Lung (tissue), 12 donors: Measurements from ENCODE around the gene SESN1. TPM values are rescaled to one million over a fixed set of nuclear protein-coding genes. Genes with fewer than 3 reads are reported as not detected.

Experiments used
- ATAC-seq: fragments of 200-7000 bp; cut with Tn5 transposase; one replicate; pipeline ENCODE4 v1.9.1; 2020; ENCODE audit warnings: moderate number of reproducible peaks; ENCODE audit not compliant: insufficient read depth, low FRiP score
- DNase-seq, 3 donors: peaks; one replicate each; pipeline ENCODE4 v3.0.0-alpha.2; 2013 to 2017
- H3K27ac ChIP-seq, 2 donors: one replicate each; pipeline ENCODE4 v1.5.1; 2013; ENCODE audit warnings: mild to moderate bottlenecking in 2 of 2, moderate library complexity in 2 of 2, control low read depth in 1 of 2, inconsistent platforms in 1 of 2, low read depth in 1 of 2, low read length in 1 of 2
- H3K27me3 ChIP-seq, 3 donors: one replicate each; pipeline ENCODE4 v1.5.1; 2013; ENCODE audit warnings: low read length in 2 of 3; ENCODE audit not compliant: control insufficient read depth in 3 of 3, insufficient read depth in 3 of 3
- H3K36me3 ChIP-seq, 4 donors: one replicate each; pipeline ENCODE4 v1.5.1; 2013; ENCODE audit warnings: low read length in 4 of 4, mild to moderate bottlenecking in 1 of 4, moderate library complexity in 1 of 4; ENCODE audit not compliant: control insufficient read depth in 4 of 4, insufficient read depth in 4 of 4
- H3K4me1 ChIP-seq, 5 donors: one replicate each; pipeline ENCODE4 v1.5.1; 2013; ENCODE audit warnings: low read length in 5 of 5, mild to moderate bottlenecking in 2 of 5, moderate library complexity in 1 of 5; ENCODE audit not compliant: control insufficient read depth in 5 of 5, insufficient read depth in 5 of 5
- H3K4me3 ChIP-seq: one replicate; pipeline ENCODE4 v1.5.1; 2013; ENCODE audit warnings: mild to moderate bottlenecking, control low read depth, moderate library complexity
- H3K9ac ChIP-seq, 2 donors: one replicate each; pipeline ENCODE4 v1.5.1; 2013; ENCODE audit warnings: low read length in 2 of 2, control low read depth in 1 of 2; ENCODE audit not compliant: insufficient read depth in 1 of 2
- H3K9me3 ChIP-seq, 4 donors: one replicate each; pipeline ENCODE4 v1.5.1; 2013; ENCODE audit warnings: low read length in 3 of 4, mild to moderate bottlenecking in 1 of 4, moderate library complexity in 1 of 4; ENCODE audit not compliant: control insufficient read depth in 4 of 4, insufficient read depth in 3 of 4
- CTCF ChIP-seq: IDR thresholded peaks from 2 replicates; pipeline ENCODE4 v1.5.1; 2012; ENCODE audit warnings: mild to moderate bottlenecking; ENCODE audit errors: control extremely low read depth, extremely low read depth
- WGBS, 2 donors: extraction: QIAGEN DNeasy Blood & Tissue Kit; methylation state at CpG; one replicate each; pipeline ENCODE4 v1.1.7; 2013; 5-methylcytosine and 5-hydroxymethylcytosine counted together
- polyA plus RNA-seq, 2 donors: library from polyadenylated mRNA; stranded (reverse); fragments of 200-250 nt; gene quantifications; one replicate each; pipeline ENCODE4 v1.2.1, GENCODE V29; 2013
- total RNA-seq, 2 donors: library from RNA; depleted of rRNA in 1 of 2; stranded (reverse); fragments of >200 nt in 1 of 2; gene quantifications; one replicate each; pipeline ENCODE4 v1.2.1, GENCODE V29; 2014 to 2021
- donor health status: control.
- donor health status: control.
- donor health status: Bipolar disorder and iron deficiency.
- donor health status: healthy.
- donor health status: DM: yes; HTN: yes; CAD: no.

Gene SESN1
- total and polyA plus RNA-seq, 4 donors, result 12.9 to 69.8 (median 21.0) TPM

- no peak overlapping the region for H3K9ac ChIP-seq
- no peak overlapping the region for H3K27ac ChIP-seq
- H3K27me3 ChIP-seq, result no peaks in the 10 kb centered on the region
- no peaks in the 10 kb centered on the region for H3K9me3 ChIP-seq
- H3K36me3 ChIP-seq, result peaks cover 0 to 2% (median 0%) of the 10 kb centered on the region in 4 donors
- DNase-seq (no peak), ATAC-seq (no peak)
- peaks cover 0 to 29% (median 24%) of the 10 kb centered on the region in 5 donors for H3K4me1 ChIP-seq
- no peak for TF ChIP-seq CTCF
- H3K4me3 ChIP-seq, result no peak overlapping the region
Measured at GRCh38 chr6:108953681-108954080, 141.0 kb downstream of the SESN1 start.

- Histone ChIP-seq H3K27ac (no peak overlapping the region), H3K4me1 (peaks cover 0 to 37% (median 30%) of the 10 kb centered on the region in 5 donors), H3K27me3 (no peaks in the 10 kb centered on the region), H3K9ac (peak overlapping the region in 1 of 2 donors; percentile 39), H3K4me3 (no peak overlapping the region), H3K9me3 (no peaks in the 10 kb centered on the region), H3K36me3 (peaks cover 0 to 2% (median 0%) of the 10 kb centered on the region in 4 donors)
- no peak for TF ChIP-seq CTCF
- ATAC-seq (no peak), DNase-seq (no peak)
- WGBS, 2 donors, result 85 to 91% methylated on average over 27 of the region's 27 CpGs
Measured at GRCh38 chr6:108952776-108953486, 141.7 kb downstream of the SESN1 start.

GRCh38 chr6:108951351-108951953 lies 143.2 kb downstream of the SESN1 start:
- ATAC-seq, result no peak

More at GRCh38 chr6:108951351-108951953, 143.2 kb downstream of the SESN1 start:
- Histone ChIP-seq H3K27ac (peak overlapping the region in 1 of 2 donors; percentile 65), H3K27me3 (no peaks in the 10 kb centered on the region), H3K9me3 (no peaks in the 10 kb centered on the region), H3K4me3 (no peak overlapping the region), H3K4me1 (peaks cover 9 to 52% (median 42%) of the 10 kb centered on the region in 5 donors), H3K9ac (peak overlapping the region in 1 of 2 donors; percentile 34), H3K36me3 (peaks cover 0 to 2% (median 0%) of the 10 kb centered on the region in 4 donors)
- DNase-seq, result peak; percentile 74 to 97 (median 93)
- no peak for TF ChIP-seq CTCF
- 67 to 69% methylated on average over 16 of the region's 16 CpGs for WGBS, 2 donors
